SK-N-SH (cell line): Measurements from ENCODE around the gene CDKL2. TPM values are rescaled to one million over a fixed set of nuclear protein-coding genes. Genes with fewer than 3 reads are reported as not detected.

Experiments used
- CTCF ChIA-PET: fragments of 300-600, 350-600 bp; formaldehyde crosslinking; extraction: SDS; loops from one replicate; lab custom pipeline; 2021; lab: Yijun Ruan, JAX
- POLR2A ChIA-PET: fragments of 350-600 bp; sonication (Branson Sonifier 250); formaldehyde crosslinking; extraction: SDS; loops from one replicate; lab custom pipeline; 2020; ENCODE audit warnings: antibody characterized with exemption, inconsistent platforms; lab: Yijun Ruan, JAX
- DNase-seq: peaks from one replicate; pipeline ENCODE4 v3.0.0; 2012
- H2AFZ ChIP-seq: fragments of 200-600 bp; sonication (generic); 2 replicates; pipeline ENCODE4 v1.8.1; 2016; ENCODE audit warnings: antibody characterized with exemption, mild to moderate bottlenecking, low read depth
- H3F3A ChIP-seq: fragments of 200-600 bp; sonication (generic); replicated peaks from 2 replicates; pipeline ENCODE3; 2016; ENCODE audit warnings: antibody characterized with exemption, mild to moderate bottlenecking; ENCODE audit not compliant: insufficient read depth
- H3K27ac ChIP-seq, 2 experiments: fragments of 200-500 bp in 1 of 2; fragments of 200-600 bp in 1 of 2; sonication (Bioruptor generic) in 1 of 2; sonication (generic), shearing (Covaris generic) in 1 of 2; 2 replicates each; pipeline versions ENCODE4 v1.5.1 to v1.6.1; 2014 to 2016; ENCODE audit warnings: low read depth in 2 of 2, inconsistent platforms in 1 of 2, low read length in 1 of 2, mild to moderate bottlenecking in 1 of 2, mixed read lengths in 1 of 2
- H3K27me3 ChIP-seq: fragments of 200-600 bp; sonication (generic), shearing (Covaris generic); 2 replicates; pipeline ENCODE4 v1.6.1; 2016; ENCODE audit warnings: mixed run types; ENCODE audit not compliant: insufficient read depth
- H3K36me3 ChIP-seq, 2 experiments: fragments of 200-500 bp in 1 of 2; fragments of 200-600 bp in 1 of 2; sonication (Bioruptor generic) in 1 of 2; sonication (generic) in 1 of 2; replicated peaks in 1 of 2; 2 replicates each; pipeline versions ENCODE3 to v1.5.1; 2014 to 2016; ENCODE audit warnings: low read length in 1 of 2, mild to moderate bottlenecking in 1 of 2; ENCODE audit not compliant: insufficient read depth in 2 of 2, control insufficient read depth in 1 of 2
- H3K4me1 ChIP-seq, 2 experiments: fragments of 200-500 bp in 1 of 2; fragments of 200-600 bp in 1 of 2; sonication (Bioruptor generic) in 1 of 2; sonication (generic), shearing (Covaris generic) in 1 of 2; 2 replicates each; pipeline versions ENCODE4 v1.5.1 to v1.6.1; 2014 to 2016; ENCODE audit warnings: low read depth in 1 of 2, low read length in 1 of 2, mixed run types in 1 of 2; ENCODE audit not compliant: insufficient read depth in 2 of 2, control insufficient read depth in 1 of 2
- H3K4me2 ChIP-seq: fragments of 200-600 bp; sonication (generic), shearing (Covaris generic); 2 replicates; pipeline ENCODE4 v1.6.1; 2017; ENCODE audit warnings: mixed run types
- H3K4me3 ChIP-seq, 2 experiments: fragments of 200-500 bp in 1 of 2; fragments of 200-600 bp in 1 of 2; sonication (Bioruptor generic) in 1 of 2; sonication (generic), shearing (Covaris generic) in 1 of 2; 2 replicates each; pipeline versions ENCODE4 v1.5.1 to v1.8.1; 2014 to 2016; ENCODE audit warnings: low read depth in 2 of 2, inconsistent platforms in 1 of 2, low read length in 1 of 2, mild to moderate bottlenecking in 1 of 2, mixed read lengths in 1 of 2, moderate library complexity in 1 of 2
- H3K79me2 ChIP-seq: fragments of 200-600 bp; sonication (generic); 2 replicates; pipeline ENCODE4 v1.8.1; 2017; ENCODE audit warnings: mild to moderate bottlenecking; ENCODE audit not compliant: insufficient read depth
- H3K9ac ChIP-seq: fragments of 200-600 bp; sonication (generic); 2 replicates; pipeline ENCODE4 v1.6.1; 2017; ENCODE audit warnings: mixed run types
- H3K9me2 ChIP-seq: fragments of 200-600 bp; sonication (generic); 2 replicates; pipeline ENCODE4 v1.6.1; 2017; ENCODE audit warnings: mixed run types
- H3K9me3 ChIP-seq: fragments of 200-600 bp; sonication (generic); 2 replicates; pipeline ENCODE4 v1.6.1; 2017; ENCODE audit warnings: mixed run types, mild to moderate bottlenecking, moderate library complexity
- H4K20me1 ChIP-seq: fragments of 200-600 bp; sonication (generic); 2 replicates; pipeline ENCODE4 v1.6.1; 2017; ENCODE audit warnings: mild to moderate bottlenecking, mixed run types; ENCODE audit not compliant: insufficient read depth
- CHD2 ChIP-seq: fragments of 150-350 bp; IDR thresholded peaks from 2 replicates; pipeline ENCODE4 v1.6.1; 2018; ENCODE audit warnings: low read length; ENCODE audit not compliant: partially characterized antibody
- ELF1 ChIP-seq: IDR thresholded peaks from 2 replicates; pipeline ENCODE4 v1.4.0; 2012
- EP300 ChIP-seq, 2 experiments: IDR thresholded peaks; 2 replicates each; pipeline versions ENCODE4 v1.4.0 to v1.6.1; 2012; ENCODE audit warnings: borderline replicate concordance in 1 of 2, low read depth in 1 of 2, low read length in 1 of 2
- GATA2 ChIP-seq: sonication (generic); formaldehyde crosslinking; IDR thresholded peaks from 2 replicates; pipeline ENCODE4 v1.5.0; 2020; ENCODE audit warnings: mild to moderate bottlenecking, missing genetic modification reagents
- MAX ChIP-seq: IDR thresholded peaks from 2 replicates; pipeline ENCODE4 v1.4.0; 2012; ENCODE audit warnings: low read depth
- MEF2A ChIP-seq: IDR thresholded peaks from 2 replicates; pipeline ENCODE4 v1.4.0; 2012; ENCODE audit warnings: low read depth, borderline replicate concordance
- MXI1 ChIP-seq: IDR thresholded peaks from 2 replicates; pipeline ENCODE4 v1.6.1; 2012; ENCODE audit warnings: mild to moderate bottlenecking, low read depth, low read length, improper control_type of control experiment
- NFIC ChIP-seq: IDR thresholded peaks from 2 replicates; pipeline ENCODE4 v1.4.0; 2012; ENCODE audit warnings: borderline replicate concordance
- PBX3 ChIP-seq: IDR thresholded peaks from 2 replicates; pipeline ENCODE4; 2012
- RAD21 ChIP-seq: IDR thresholded peaks from 2 replicates; pipeline ENCODE4 v1.6.1; 2012; ENCODE audit warnings: mild to moderate bottlenecking, low read length
- RXRA ChIP-seq: IDR thresholded peaks from 2 replicates; pipeline ENCODE4 v1.4.0; 2012; ENCODE audit warnings: low read depth, mild to moderate bottlenecking, borderline replicate concordance
- SIN3A ChIP-seq: IDR thresholded peaks from 2 replicates; pipeline ENCODE4 v1.6.1; 2012; ENCODE audit warnings: low read depth, mild to moderate bottlenecking, low read length, moderate library complexity, borderline replicate concordance
- SMC3 ChIP-seq: IDR thresholded peaks from 2 replicates; pipeline ENCODE4 v1.6.1; 2012; ENCODE audit warnings: low read depth, low read length, improper control_type of control experiment
- WGBS: methylation state at CpG from one replicate; pipeline ENCODE4 v1.1.6; 2017; ENCODE audit warnings: low lambda C conversion rate; 5-methylcytosine and 5-hydroxymethylcytosine counted together
- polyA plus RNA-seq, 3 experiments: library from polyadenylated mRNA; depleted of rRNA; stranded (reverse); fragments of >200 nt; gene quantifications; 2 replicates each; pipeline ENCODE4 v1.2.3, GENCODE V29; 2012
- TF ChIP-seq, protein P1 (sequence below): fragments of 150-350 bp; IDR thresholded peaks from 2 replicates; pipeline ENCODE4 v1.6.1; 2017; ENCODE audit warnings: antibody characterized with exemption, low read length, low read depth, borderline replicate concordance
- TF ChIP-seq, protein P2 (sequence below): fragments of 200-600 bp; sonication (generic); IDR thresholded peaks from 2 replicates; pipeline ENCODE4 v1.6.1; 2017; ENCODE audit warnings: antibody characterized with exemption, mild to moderate bottlenecking, moderate library complexity
- TF ChIP-seq, protein P3 (sequence below): IDR thresholded peaks from 2 replicates; pipeline ENCODE4 v1.4.0; 2012; ENCODE audit warnings: low read depth, borderline replicate concordance

Gene CDKL2
- polyA plus RNA-seq, 1 of the 3 experiments (the other 2 are of a cell fraction) = 0.41 TPM

DNA sequence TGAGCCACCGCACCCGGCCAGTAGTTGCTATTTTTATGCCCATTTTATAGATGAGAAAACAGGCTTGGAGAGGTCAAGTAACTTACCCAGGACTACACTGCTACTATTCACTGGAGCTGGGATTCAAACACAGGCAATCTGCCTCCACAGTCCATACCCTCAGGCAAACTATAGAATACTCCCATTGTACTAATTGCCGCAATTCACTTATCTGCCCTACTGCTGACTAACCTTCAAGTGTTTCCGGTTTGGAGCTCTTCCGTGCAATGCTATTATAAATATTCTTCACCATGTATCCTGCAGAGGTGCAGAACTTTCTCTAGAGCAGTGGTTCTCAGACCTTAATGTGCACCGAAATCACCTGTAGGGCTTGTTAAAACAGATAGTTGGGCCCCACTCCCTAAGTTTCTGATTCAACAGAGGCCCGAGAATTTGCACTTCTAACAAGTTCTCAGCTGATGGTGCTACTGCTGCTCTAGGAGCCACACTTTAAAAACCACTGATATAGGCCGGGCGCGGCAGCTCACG, 44.7 kb upstream of the CDKL2 start:
- no peaks in the 10 kb centered on the region for H3K9me3 ChIP-seq
- no peak overlapping the region for H2AFZ ChIP-seq
- ChIA-PET CTCF (interaction anchor here (1.0 kb wide), 1 partner anchor 34 kb away, joined by 3 read pairs; no protein-coding TSS in a partner anchor), POLR2A (no interaction called here)
- H3K9ac ChIP-seq = no peak overlapping the region
- peaks cover 20% of the 10 kb centered on the region for H4K20me1 ChIP-seq
- DNase-seq = no peak
- H3K36me3 ChIP-seq = no peaks in the 10 kb centered on the region
- 93% methylated on average over 7 of the region's 11 CpGs for WGBS
- no peaks in the 10 kb centered on the region for H3K9me2 ChIP-seq
- peaks cover 0 to 5% of the 10 kb centered on the region in 2 experiments; a peak in 2 of 4 replicates for H3K4me1 ChIP-seq
- H3K27me3 ChIP-seq = no peaks in the 10 kb centered on the region
- TF ChIP-seq, protein P1, sequence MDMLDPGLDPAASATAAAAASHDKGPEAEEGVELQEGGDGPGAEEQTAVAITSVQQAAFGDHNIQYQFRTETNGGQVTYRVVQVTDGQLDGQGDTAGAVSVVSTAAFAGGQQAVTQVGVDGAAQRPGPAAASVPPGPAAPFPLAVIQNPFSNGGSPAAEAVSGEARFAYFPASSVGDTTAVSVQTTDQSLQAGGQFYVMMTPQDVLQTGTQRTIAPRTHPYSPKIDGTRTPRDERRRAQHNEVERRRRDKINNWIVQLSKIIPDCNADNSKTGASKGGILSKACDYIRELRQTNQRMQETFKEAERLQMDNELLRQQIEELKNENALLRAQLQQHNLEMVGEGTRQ = no peak
- TF ChIP-seq RXRA = no peak
- TF ChIP-seq, protein P2, sequence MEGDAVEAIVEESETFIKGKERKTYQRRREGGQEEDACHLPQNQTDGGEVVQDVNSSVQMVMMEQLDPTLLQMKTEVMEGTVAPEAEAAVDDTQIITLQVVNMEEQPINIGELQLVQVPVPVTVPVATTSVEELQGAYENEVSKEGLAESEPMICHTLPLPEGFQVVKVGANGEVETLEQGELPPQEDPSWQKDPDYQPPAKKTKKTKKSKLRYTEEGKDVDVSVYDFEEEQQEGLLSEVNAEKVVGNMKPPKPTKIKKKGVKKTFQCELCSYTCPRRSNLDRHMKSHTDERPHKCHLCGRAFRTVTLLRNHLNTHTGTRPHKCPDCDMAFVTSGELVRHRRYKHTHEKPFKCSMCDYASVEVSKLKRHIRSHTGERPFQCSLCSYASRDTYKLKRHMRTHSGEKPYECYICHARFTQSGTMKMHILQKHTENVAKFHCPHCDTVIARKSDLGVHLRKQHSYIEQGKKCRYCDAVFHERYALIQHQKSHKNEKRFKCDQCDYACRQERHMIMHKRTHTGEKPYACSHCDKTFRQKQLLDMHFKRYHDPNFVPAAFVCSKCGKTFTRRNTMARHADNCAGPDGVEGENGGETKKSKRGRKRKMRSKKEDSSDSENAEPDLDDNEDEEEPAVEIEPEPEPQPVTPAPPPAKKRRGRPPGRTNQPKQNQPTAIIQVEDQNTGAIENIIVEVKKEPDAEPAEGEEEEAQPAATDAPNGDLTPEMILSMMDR = no peak
- no peak for TF ChIP-seq CHD2
- no peak for TF ChIP-seq MAX
- no peak for TF ChIP-seq NFIC
- TF ChIP-seq PBX3 = no peak
- no peak for TF ChIP-seq RAD21
- no peak for TF ChIP-seq SIN3A
- no peak for TF ChIP-seq MXI1
- TF ChIP-seq, protein P3, sequence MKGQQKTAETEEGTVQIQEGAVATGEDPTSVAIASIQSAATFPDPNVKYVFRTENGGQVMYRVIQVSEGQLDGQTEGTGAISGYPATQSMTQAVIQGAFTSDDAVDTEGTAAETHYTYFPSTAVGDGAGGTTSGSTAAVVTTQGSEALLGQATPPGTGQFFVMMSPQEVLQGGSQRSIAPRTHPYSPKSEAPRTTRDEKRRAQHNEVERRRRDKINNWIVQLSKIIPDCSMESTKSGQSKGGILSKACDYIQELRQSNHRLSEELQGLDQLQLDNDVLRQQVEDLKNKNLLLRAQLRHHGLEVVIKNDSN = no peak
- no peak for TF ChIP-seq ELF1
- TF ChIP-seq GATA2 (CRISPR knock-in tag) = no peak
- no peak for TF ChIP-seq EP300 (IDR thresholded peaks at IDR 0.05; ENCODE audit: borderline replicate concordance in 1 of 2, low read depth in 1 of 2, low read length in 1 of 2)
- TF ChIP-seq SMC3 = no peak
- TF ChIP-seq MEF2A = no peak
- H3K4me3 ChIP-seq = no peak overlapping the region
- peaks cover 15% of the 10 kb centered on the region for H3F3A ChIP-seq
- no peak overlapping the region for H3K27ac ChIP-seq
- no peak overlapping the region for H3K4me2 ChIP-seq
- H3K79me2 ChIP-seq = peaks cover 31% of the 10 kb centered on the region
